Subcutaneous abdominal adipose tissue (tissue), 5 donors: ENCODE data around the gene SIPA1.

ENCODE experiments used
- H3K27ac ChIP-seq: one replicate; pipeline ENCODE4 v1.7.0; 2013; ENCODE audit warnings: low read depth, mild to moderate bottlenecking, inconsistent platforms, low read length, moderate library complexity
- H3K27me3 ChIP-seq, 5 donors: one replicate each; pipeline ENCODE4 v1.7.0; 2013; ENCODE audit warnings: low read length in 5 of 5, inconsistent platforms in 1 of 5; ENCODE audit not compliant: control insufficient read depth in 5 of 5, insufficient read depth in 4 of 5
- H3K36me3 ChIP-seq, 5 donors: one replicate each; pipeline ENCODE4 v1.7.0; 2013; ENCODE audit warnings: low read length in 5 of 5; ENCODE audit not compliant: control insufficient read depth in 5 of 5, insufficient read depth in 5 of 5
- H3K4me1 ChIP-seq, 5 donors: one replicate each; pipeline ENCODE4 v1.7.0; 2013; ENCODE audit warnings: low read length in 5 of 5, mild to moderate bottlenecking in 3 of 5, moderate library complexity in 1 of 5; ENCODE audit not compliant: control insufficient read depth in 5 of 5, insufficient read depth in 5 of 5
- H3K4me3 ChIP-seq, 5 donors: one replicate each; pipeline ENCODE4 v1.7.0; 2013; ENCODE audit warnings: low read length in 5 of 5, low read depth in 1 of 5
- H3K9ac ChIP-seq, 5 donors: one replicate each; pipeline ENCODE4 v1.7.0; 2013; ENCODE audit warnings: low read length in 5 of 5, mild to moderate bottlenecking in 4 of 5, moderate library complexity in 3 of 5
- H3K9me3 ChIP-seq, 5 donors: one replicate each; pipeline ENCODE4 v1.7.0; 2013; ENCODE audit warnings: low read length in 5 of 5; ENCODE audit not compliant: control insufficient read depth in 5 of 5
- donor health status: healthy.
- donor health status: healthy.
- donor health status: healthy.
- donor health status: healthy.
- donor health status: healthy.

The SIPA1 gene

GRCh38 chr11:65650547-65651338 is 12.8 kb downstream of the SIPA1 start:
- Histone ChIP-seq H3K9me3 (no peaks in the 10 kb centered on the region), H3K4me1 (peaks cover 17 to 43% (median 35%) of the 10 kb centered on the region in 5 donors), H3K27ac (peak overlapping the region; percentile 94), H3K4me3 (no peak overlapping the region), H3K9ac (peak overlapping the region in 1 of 5 donors; percentile 24), H3K36me3 (peaks cover 0 to 74% (median 53%) of the 10 kb centered on the region in 5 donors), H3K27me3 (no peaks in the 10 kb centered on the region)

- peak overlapping the region in 1 of 5 donors; percentile 39 for H3K9ac ChIP-seq
These were observed 13.4 kb downstream of the SIPA1 start for GRCh38 chr11:65651339-65651588.

DNA sequence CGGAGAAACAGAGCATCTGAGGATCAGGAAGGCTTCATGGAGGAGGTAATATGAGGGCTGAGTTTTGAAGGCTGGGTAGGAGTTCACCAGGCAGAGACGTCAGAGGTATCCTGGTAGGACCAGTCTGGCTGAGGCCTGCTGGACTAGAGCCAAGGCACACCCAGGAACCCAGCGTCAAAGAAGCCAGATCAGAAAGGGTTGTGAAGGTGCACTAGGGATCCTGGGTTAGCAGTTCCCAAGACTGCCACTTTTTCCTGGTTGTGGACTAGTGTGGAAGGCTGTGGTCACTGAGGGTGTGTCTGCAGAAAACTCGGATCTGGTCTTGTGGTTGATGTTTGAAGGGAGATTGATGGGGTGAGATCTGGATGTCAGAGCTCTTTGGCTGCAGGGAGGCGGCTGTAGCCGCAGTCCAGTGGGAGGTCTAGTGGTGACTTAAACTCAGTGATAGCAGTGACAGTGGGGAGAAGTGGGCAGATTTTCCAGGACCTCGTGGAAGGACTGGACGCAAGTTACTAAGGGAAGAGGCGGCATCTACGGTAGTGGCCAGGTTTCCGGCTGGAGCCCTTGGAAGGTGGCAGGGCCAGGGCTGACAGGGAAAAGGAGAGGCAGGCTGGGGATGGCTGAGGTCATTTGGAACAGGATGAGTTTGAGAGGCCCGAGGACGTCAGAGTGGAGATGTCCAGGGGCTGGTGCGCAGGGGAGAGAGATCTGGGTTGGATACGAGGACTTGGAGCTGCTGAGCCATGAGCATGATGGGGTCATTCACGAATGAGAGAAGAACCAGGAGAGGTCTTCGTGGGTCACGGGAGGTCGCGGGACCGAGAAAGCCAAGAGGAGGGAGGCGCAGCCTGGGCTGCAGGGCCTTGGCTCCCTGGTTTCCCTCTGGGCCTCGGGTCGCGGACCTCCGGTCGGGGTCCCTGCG is 13.9 kb downstream of the SIPA1 start:
- Histone ChIP-seq H3K9me3 (no peaks in the 10 kb centered on the region), H3K36me3 (peaks cover 0 to 74% (median 54%) of the 10 kb centered on the region in 5 donors), H3K4me1 (peaks cover 17 to 43% (median 35%) of the 10 kb centered on the region in 5 donors), H3K4me3 (peak overlapping the region; percentile 59 to 73 (median 69)), H3K9ac (peak overlapping the region; percentile 39 to 72 (median 59)), H3K27ac (peak overlapping the region; percentile 94), H3K27me3 (no peaks in the 10 kb centered on the region)

More at GRCh38 chr11:65651339-65651588, 13.4 kb downstream of the SIPA1 start:
- peaks cover 0 to 74% (median 53%) of the 10 kb centered on the region in 5 donors for H3K36me3 ChIP-seq
- no peaks in the 10 kb centered on the region for H3K27me3 ChIP-seq
- H3K9me3 ChIP-seq: no peaks in the 10 kb centered on the region
- H3K4me3 ChIP-seq: no peak overlapping the region
- peaks cover 17 to 43% (median 35%) of the 10 kb centered on the region in 5 donors for H3K4me1 ChIP-seq
- peak overlapping the region; percentile 94 for H3K27ac ChIP-seq

DNA sequence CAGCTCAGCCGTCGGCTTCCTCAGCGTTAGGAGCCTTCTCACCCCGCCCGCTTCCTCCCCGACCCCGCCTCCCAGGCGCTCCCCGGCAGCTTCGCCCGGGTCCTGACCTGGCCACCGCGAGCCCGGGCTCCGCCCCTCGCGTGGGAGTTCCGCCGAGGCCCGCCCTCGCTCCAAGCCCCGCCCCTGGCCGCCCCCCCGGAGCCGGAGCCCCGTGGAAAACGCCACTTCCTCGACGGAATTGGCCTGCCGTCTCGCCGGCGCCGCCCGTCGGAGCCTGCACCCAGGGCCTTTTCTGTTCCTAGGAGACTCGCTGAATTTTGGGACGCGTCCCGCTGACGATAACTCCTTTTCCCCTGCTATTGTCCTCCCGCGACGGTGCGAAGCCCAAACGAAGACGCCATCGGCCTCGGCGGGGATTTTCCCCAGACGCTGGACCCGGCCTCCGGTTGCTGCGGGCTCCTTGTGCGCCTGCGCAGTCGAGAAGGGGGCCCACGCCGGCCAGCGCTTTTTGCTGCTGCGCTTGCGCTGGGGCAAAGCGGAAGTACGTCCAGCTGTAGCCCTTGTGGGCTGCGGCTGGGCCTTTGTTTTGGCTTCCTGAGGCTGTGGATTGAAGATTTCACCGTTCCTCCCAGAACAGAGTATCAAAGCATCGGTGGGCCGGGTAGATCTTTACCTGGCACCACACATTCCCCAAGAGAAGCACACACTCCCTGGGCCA is 14.8 kb downstream of the SIPA1 start:
- no peaks in the 10 kb centered on the region for H3K27me3 ChIP-seq
- H3K4me1 ChIP-seq: peaks cover 17 to 43% (median 35%) of the 10 kb centered on the region in 5 donors
- H3K4me3 ChIP-seq: peak overlapping the region; percentile 65 to 74 (median 72)
- H3K27ac ChIP-seq: peak overlapping the region; percentile 94
- H3K9me3 ChIP-seq: no peaks in the 10 kb centered on the region
- peak overlapping the region; percentile 70 to 89 (median 78) for H3K9ac ChIP-seq
- H3K36me3 ChIP-seq: peaks cover 0 to 74% (median 60%) of the 10 kb centered on the region in 5 donors

- peak overlapping the region; percentile 94 for H3K27ac ChIP-seq
- no peaks in the 10 kb centered on the region for H3K27me3 ChIP-seq
- H3K4me1 ChIP-seq: peaks cover 17 to 43% (median 35%) of the 10 kb centered on the region in 5 donors
- H3K9ac ChIP-seq: peak overlapping the region; percentile 70 to 89 (median 78)
- peak overlapping the region; percentile 58 to 74 (median 72) for H3K4me3 ChIP-seq
- H3K9me3 ChIP-seq: no peaks in the 10 kb centered on the region
- H3K36me3 ChIP-seq: peaks cover 0 to 76% (median 69%) of the 10 kb centered on the region in 5 donors
These were observed 15.6 kb downstream of the SIPA1 start for GRCh38 chr11:65653229-65654225.

GRCh38 chr11:65654375-65655349 is 16.8 kb downstream of the SIPA1 start:
- Histone ChIP-seq H3K9ac (peak overlapping the region in 2 of 5 donors; percentile 57 to 87), H3K4me1 (peaks cover 17 to 37% (median 32%) of the 10 kb centered on the region in 5 donors), H3K36me3 (peaks cover 0 to 78% (median 70%) of the 10 kb centered on the region in 5 donors), H3K27me3 (no peaks in the 10 kb centered on the region), H3K27ac (peak overlapping the region; percentile 94), H3K4me3 (no peak overlapping the region), H3K9me3 (no peaks in the 10 kb centered on the region)

GRCh38 chr11:65655570-65656332 is 17.9 kb downstream of the SIPA1 start:
- peaks cover 0 to 75% (median 68%) of the 10 kb centered on the region in 5 donors for H3K36me3 ChIP-seq
- H3K4me1 ChIP-seq: peaks cover 17 to 44% (median 32%) of the 10 kb centered on the region in 5 donors

DNA sequence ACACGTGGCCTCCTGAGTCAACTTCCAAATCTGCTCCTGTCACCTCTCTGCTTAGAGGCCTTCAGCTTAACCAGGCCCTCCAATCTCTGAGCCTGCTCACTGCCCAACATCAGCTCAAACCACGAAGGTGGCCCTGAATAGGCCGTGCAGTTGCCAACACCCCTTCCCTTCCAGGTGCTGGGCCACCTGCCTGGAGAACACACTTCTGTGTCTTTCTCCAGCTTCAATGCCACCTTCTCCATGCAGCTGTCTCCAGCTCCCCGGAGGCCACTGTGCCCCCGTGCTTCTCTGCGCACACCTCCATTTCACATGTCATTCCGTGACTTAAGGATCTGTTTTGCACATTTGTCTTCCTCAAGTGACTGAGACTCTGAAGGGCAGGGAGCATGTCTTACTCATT is 19.5 kb downstream of the SIPA1 start:
- H3K27ac ChIP-seq: no peak overlapping the region
- peaks cover 0 to 77% (median 69%) of the 10 kb centered on the region in 5 donors for H3K36me3 ChIP-seq
- no peaks in the 10 kb centered on the region for H3K27me3 ChIP-seq
- H3K4me1 ChIP-seq: peaks cover 14 to 42% (median 31%) of the 10 kb centered on the region in 5 donors
- no peaks in the 10 kb centered on the region for H3K9me3 ChIP-seq
- H3K4me3 ChIP-seq: no peak overlapping the region
- no peak overlapping the region for H3K9ac ChIP-seq

More at GRCh38 chr11:65655570-65656332, 17.9 kb downstream of the SIPA1 start:
- Histone ChIP-seq H3K4me3 (no peak overlapping the region), H3K9me3 (no peaks in the 10 kb centered on the region), H3K9ac (no peak overlapping the region), H3K27me3 (no peaks in the 10 kb centered on the region), H3K27ac (no peak overlapping the region)
